Measurements from ENCODE around the gene CCDC12. TPM values are rescaled to one million over a fixed set of nuclear protein-coding genes. Genes with fewer than 3 reads are reported as not detected.

The CCDC12 gene
- total RNA-seq, 2 experiments from 2014 or later: 55.0 to 56.7 TPM

GRCh38 chr3:47013231-47013630, 36.7 kb upstream of the CCDC12 start:
- Mint-ChIP-seq H3K4me1 (peaks cover 42% of the 10 kb centered on the region), H3K27ac (peak overlapping the region; percentile 21), H3K36me3 (ENCODE audit: low read depth) (peaks cover 49% of the 10 kb centered on the region), H3K9me3 (no peaks in the 10 kb centered on the region), H3K4me3 (no peak overlapping the region), H3K27me3 (no peaks in the 10 kb centered on the region)
- no peak for DNase-seq
- CTCF ChIA-PET: no interaction called here
- POLR2A ChIA-PET: interaction anchor here (1.0 to 1.2 kb wide), 2 partner anchors 14 to 31 kb away, joined by 3 to 4 read pairs; no protein-coding TSS in a partner anchor

GRCh38 chr3:47012342-47013230, 36.0 kb upstream of the CCDC12 start:
- H3K36me3 Mint-ChIP-seq (ENCODE audit: low read depth): peaks cover 48% of the 10 kb centered on the region
- peak overlapping the region; percentile 21 for H3K27ac Mint-ChIP-seq
- ChIA-PET POLR2A (interaction anchor here (1.2 kb wide), 1 partner anchor 15 kb away, joined by 4 read pairs; no protein-coding TSS in a partner anchor), CTCF (no interaction called here)
- H3K27me3 Mint-ChIP-seq: no peaks in the 10 kb centered on the region
- H3K4me1 Mint-ChIP-seq: peaks cover 36% of the 10 kb centered on the region
- DNase-seq: peak; percentile 15
- no peak overlapping the region for H3K4me3 Mint-ChIP-seq
- no peaks in the 10 kb centered on the region for H3K9me3 Mint-ChIP-seq

GRCh38 chr3:47011371-47011770, 34.8 kb upstream of the CCDC12 start:
- ChIA-PET CTCF (interaction anchor here (0.9 to 1.1 kb wide), 2 partner anchors 19 to 313 kb away, joined by 3 read pairs; no protein-coding TSS in a partner anchor), POLR2A (interaction anchor here (0.8 to 1.3 kb wide), 4 partner anchors 9 to 35 kb away, joined by 3 to 4 read pairs (median 4); partner anchors contain the start of gene CCDC12)
- DNase-seq: no peak
- Mint-ChIP-seq H3K4me1 (peaks cover 24% of the 10 kb centered on the region), H3K27me3 (no peaks in the 10 kb centered on the region), H3K4me3 (no peak overlapping the region), H3K27ac (no peak overlapping the region), H3K36me3 (ENCODE audit: low read depth) (peaks cover 49% of the 10 kb centered on the region), H3K9me3 (no peaks in the 10 kb centered on the region)

GRCh38 chr3:47010910-47011309, 34.4 kb upstream of the CCDC12 start:
- H3K4me1 Mint-ChIP-seq: peaks cover 19% of the 10 kb centered on the region
- peaks cover 50% of the 10 kb centered on the region for H3K36me3 Mint-ChIP-seq (ENCODE audit: low read depth)
- POLR2A ChIA-PET: interaction anchor here (0.8 to 1.3 kb wide), 4 partner anchors 10 to 35 kb away, joined by 3 to 4 read pairs (median 4); partner anchors contain the start of gene CCDC12
- H3K27me3 Mint-ChIP-seq: no peaks in the 10 kb centered on the region
- no peak overlapping the region for H3K27ac Mint-ChIP-seq
- CTCF ChIA-PET: interaction anchor here (0.9 to 1.1 kb wide), 2 partner anchors 19 to 313 kb away, joined by 3 read pairs; no protein-coding TSS in a partner anchor
- no peak overlapping the region for H3K4me3 Mint-ChIP-seq
- H3K9me3 Mint-ChIP-seq: no peaks in the 10 kb centered on the region
- no peak for DNase-seq

- POLR2A ChIA-PET: interaction anchor here (1.0 to 1.3 kb wide), 4 partner anchors 10 to 34 kb away, joined by 3 to 4 read pairs (median 4); partner anchors contain the start of gene CCDC12
- Mint-ChIP-seq H3K4me3 (no peak overlapping the region), H3K27ac (no peak overlapping the region), H3K36me3 (ENCODE audit: low read depth) (peaks cover 54% of the 10 kb centered on the region), H3K9me3 (no peaks in the 10 kb centered on the region), H3K27me3 (no peaks in the 10 kb centered on the region), H3K4me1 (peaks cover 13% of the 10 kb centered on the region)
- CTCF ChIA-PET: interaction anchor here (1.1 kb wide), 1 partner anchor 314 kb away, joined by 3 read pairs; no protein-coding TSS in a partner anchor
- DNase-seq: no peak
Observed at GRCh38 chr3:47010111-47010712, 33.7 kb upstream of the CCDC12 start.

GRCh38 chr3:47009225-47010110, 32.9 kb upstream of the CCDC12 start:
- Mint-ChIP-seq H3K4me1 (peaks cover 11% of the 10 kb centered on the region), H3K27ac (no peak overlapping the region), H3K4me3 (no peak overlapping the region), H3K36me3 (ENCODE audit: low read depth) (peaks cover 60% of the 10 kb centered on the region), H3K27me3 (no peaks in the 10 kb centered on the region), H3K9me3 (no peaks in the 10 kb centered on the region)
- DNase-seq: peak; percentile 42
- POLR2A ChIA-PET: interaction anchor here (1.1 to 2.1 kb wide), 2 partner anchors 11 to 15 kb away, joined by 3 to 7 read pairs; no protein-coding TSS in a partner anchor
- CTCF ChIA-PET: no interaction called here

GRCh38 chr3:47008851-47009224, 32.3 kb upstream of the CCDC12 start:
- peaks cover 63% of the 10 kb centered on the region for H3K36me3 Mint-ChIP-seq (ENCODE audit: low read depth)
- no peak for DNase-seq
- H3K9me3 Mint-ChIP-seq: no peaks in the 10 kb centered on the region
- H3K27me3 Mint-ChIP-seq: no peaks in the 10 kb centered on the region
- POLR2A ChIA-PET: interaction anchor here (1.1 to 2.1 kb wide), 2 partner anchors 11 to 14 kb away, joined by 3 to 7 read pairs; no protein-coding TSS in a partner anchor
- H3K4me3 Mint-ChIP-seq: no peak overlapping the region
- H3K27ac Mint-ChIP-seq: no peak overlapping the region
- CTCF ChIA-PET: no interaction called here
- H3K4me1 Mint-ChIP-seq: peaks cover 9% of the 10 kb centered on the region

GRCh38 chr3:47008234-47008796, 31.8 kb upstream of the CCDC12 start:
- no peak overlapping the region for H3K27ac Mint-ChIP-seq
- POLR2A ChIA-PET: interaction anchor here (1.3 to 2.5 kb wide), 5 partner anchors 9 to 29 kb away, joined by 3 to 9 read pairs (median 7); partner anchors contain the start of gene NBEAL2
- H3K4me1 Mint-ChIP-seq: peaks cover 9% of the 10 kb centered on the region
- no peaks in the 10 kb centered on the region for H3K9me3 Mint-ChIP-seq
- H3K4me3 Mint-ChIP-seq: no peak overlapping the region
- no peaks in the 10 kb centered on the region for H3K27me3 Mint-ChIP-seq
- DNase-seq: no peak
- CTCF ChIA-PET: no interaction called here
- H3K36me3 Mint-ChIP-seq (ENCODE audit: low read depth): peaks cover 64% of the 10 kb centered on the region

GRCh38 chr3:47007482-47008233, 31.1 kb upstream of the CCDC12 start:
- no peaks in the 10 kb centered on the region for H3K27me3 Mint-ChIP-seq
- no peak overlapping the region for H3K27ac Mint-ChIP-seq
- no peaks in the 10 kb centered on the region for H3K9me3 Mint-ChIP-seq
- peaks cover 9% of the 10 kb centered on the region for H3K4me1 Mint-ChIP-seq
- POLR2A ChIA-PET: interaction anchor here (0.7 to 2.5 kb wide), 7 partner anchors 9 to 29 kb away, joined by 3 to 9 read pairs (median 5); partner anchors contain the start of gene NBEAL2
- CTCF ChIA-PET: interaction anchor here (1.0 to 1.2 kb wide), 2 partner anchors 84 to 112 kb away, joined by 3 read pairs; no protein-coding TSS in a partner anchor
- H3K4me3 Mint-ChIP-seq: no peak overlapping the region
- DNase-seq: no peak
- peaks cover 69% of the 10 kb centered on the region for H3K36me3 Mint-ChIP-seq (ENCODE audit: low read depth)

GRCh38 chr3:47007001-47007400, 30.5 kb upstream of the CCDC12 start:
- CTCF ChIA-PET: interaction anchor here (1.0 to 1.2 kb wide), 2 partner anchors 83 to 112 kb away, joined by 3 read pairs; no protein-coding TSS in a partner anchor
- Mint-ChIP-seq H3K9me3 (no peaks in the 10 kb centered on the region), H3K36me3 (ENCODE audit: low read depth) (peaks cover 72% of the 10 kb centered on the region), H3K4me1 (peaks cover 9% of the 10 kb centered on the region), H3K27me3 (no peaks in the 10 kb centered on the region), H3K4me3 (no peak overlapping the region), H3K27ac (no peak overlapping the region)
- POLR2A ChIA-PET: interaction anchor here (0.6 to 2.5 kb wide), 9 partner anchors 8 to 157 kb away, joined by 3 to 9 read pairs (median 4); partner anchors contain the start of genes NBEAL2 and SETD2
- DNase-seq: no peak

- H3K4me1 Mint-ChIP-seq: peaks cover 7% of the 10 kb centered on the region
- H3K27me3 Mint-ChIP-seq: no peaks in the 10 kb centered on the region
- CTCF ChIA-PET: interaction anchor here (1.0 to 1.2 kb wide), 2 partner anchors 83 to 111 kb away, joined by 3 read pairs; no protein-coding TSS in a partner anchor
- no peaks in the 10 kb centered on the region for H3K9me3 Mint-ChIP-seq
- no peak for DNase-seq
- POLR2A ChIA-PET: interaction anchor here (0.6 to 2.5 kb wide), 9 partner anchors 8 to 158 kb away, joined by 3 to 9 read pairs (median 4); partner anchors contain the start of gene SETD2
- H3K36me3 Mint-ChIP-seq (ENCODE audit: low read depth): peaks cover 75% of the 10 kb centered on the region
- no peak overlapping the region for H3K27ac Mint-ChIP-seq
- no peak overlapping the region for H3K4me3 Mint-ChIP-seq
Observed at GRCh38 chr3:47006145-47006651, 29.7 kb upstream of the CCDC12 start.
